ENCODE results near the gene SDF4.

Gene SDF4

DNA sequence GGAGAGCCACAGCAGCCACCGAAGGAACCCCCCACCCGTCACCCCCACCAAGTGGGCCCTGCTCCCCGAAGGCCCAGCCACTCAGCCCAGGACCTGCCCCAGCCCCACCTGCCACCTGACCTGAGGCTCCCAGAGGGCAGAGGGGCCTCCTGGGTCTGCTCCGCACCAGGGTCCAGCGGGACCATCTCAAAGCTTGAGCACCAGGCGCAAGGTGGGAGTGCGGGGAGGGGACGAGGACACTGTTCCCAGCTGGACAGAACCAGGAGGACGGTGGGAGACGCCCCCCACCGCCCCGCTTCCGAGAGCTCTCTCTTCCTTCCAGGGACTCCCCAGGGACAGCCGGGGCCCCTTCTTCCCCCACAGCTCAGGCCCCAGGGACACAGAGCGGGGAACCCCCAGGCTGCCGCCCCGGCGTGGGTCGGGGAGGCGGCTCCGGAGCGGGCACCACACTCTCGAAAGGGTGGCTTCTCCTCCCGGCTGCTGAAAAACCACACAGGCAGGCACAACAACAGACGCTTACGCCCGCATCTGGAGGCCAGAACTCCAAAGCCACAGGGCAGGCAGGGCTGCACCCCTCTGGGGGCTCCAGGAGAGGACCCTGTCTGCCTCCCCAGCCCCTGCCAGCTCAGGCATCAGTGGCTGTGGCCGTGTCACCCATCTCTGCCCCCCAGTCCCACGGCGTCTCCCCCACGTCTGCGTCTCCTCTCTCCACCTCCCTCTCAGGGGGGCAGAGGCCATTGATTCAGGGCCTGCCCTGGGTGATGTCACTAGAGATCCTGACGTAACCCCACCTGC lies 60.1 kb downstream of the SDF4 start:
- TF ChIP-seq, protein P1, sequence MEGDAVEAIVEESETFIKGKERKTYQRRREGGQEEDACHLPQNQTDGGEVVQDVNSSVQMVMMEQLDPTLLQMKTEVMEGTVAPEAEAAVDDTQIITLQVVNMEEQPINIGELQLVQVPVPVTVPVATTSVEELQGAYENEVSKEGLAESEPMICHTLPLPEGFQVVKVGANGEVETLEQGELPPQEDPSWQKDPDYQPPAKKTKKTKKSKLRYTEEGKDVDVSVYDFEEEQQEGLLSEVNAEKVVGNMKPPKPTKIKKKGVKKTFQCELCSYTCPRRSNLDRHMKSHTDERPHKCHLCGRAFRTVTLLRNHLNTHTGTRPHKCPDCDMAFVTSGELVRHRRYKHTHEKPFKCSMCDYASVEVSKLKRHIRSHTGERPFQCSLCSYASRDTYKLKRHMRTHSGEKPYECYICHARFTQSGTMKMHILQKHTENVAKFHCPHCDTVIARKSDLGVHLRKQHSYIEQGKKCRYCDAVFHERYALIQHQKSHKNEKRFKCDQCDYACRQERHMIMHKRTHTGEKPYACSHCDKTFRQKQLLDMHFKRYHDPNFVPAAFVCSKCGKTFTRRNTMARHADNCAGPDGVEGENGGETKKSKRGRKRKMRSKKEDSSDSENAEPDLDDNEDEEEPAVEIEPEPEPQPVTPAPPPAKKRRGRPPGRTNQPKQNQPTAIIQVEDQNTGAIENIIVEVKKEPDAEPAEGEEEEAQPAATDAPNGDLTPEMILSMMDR (conservative IDR thresholded peaks at IDR 0.05) = no peak
- no peak overlapping the region for H3K27ac ChIP-seq

DNA sequence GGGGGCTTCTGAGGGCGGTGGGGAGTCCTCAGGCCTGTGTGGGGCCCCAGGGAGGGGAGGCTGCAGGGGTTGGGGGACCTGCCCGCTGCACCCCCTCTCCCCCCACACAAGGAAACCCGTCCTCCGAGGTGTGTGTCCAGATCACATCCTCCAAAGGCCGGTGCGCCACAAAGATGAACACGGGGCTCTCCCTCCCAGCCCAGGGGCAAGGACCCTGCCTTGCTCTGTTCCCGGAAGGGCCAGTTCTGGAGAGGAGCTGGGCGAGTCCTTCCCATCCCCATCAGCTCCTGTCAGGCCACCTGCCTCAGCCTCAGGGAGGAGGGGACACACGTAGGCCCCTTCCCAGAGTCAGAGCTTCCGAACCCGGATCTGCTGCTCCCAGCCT lies 60.6 kb downstream of the SDF4 start:
- TF ChIP-seq, protein P1 (conservative IDR thresholded peaks at IDR 0.05) = no peak
- H3K27ac ChIP-seq = no peak overlapping the region

DNA sequence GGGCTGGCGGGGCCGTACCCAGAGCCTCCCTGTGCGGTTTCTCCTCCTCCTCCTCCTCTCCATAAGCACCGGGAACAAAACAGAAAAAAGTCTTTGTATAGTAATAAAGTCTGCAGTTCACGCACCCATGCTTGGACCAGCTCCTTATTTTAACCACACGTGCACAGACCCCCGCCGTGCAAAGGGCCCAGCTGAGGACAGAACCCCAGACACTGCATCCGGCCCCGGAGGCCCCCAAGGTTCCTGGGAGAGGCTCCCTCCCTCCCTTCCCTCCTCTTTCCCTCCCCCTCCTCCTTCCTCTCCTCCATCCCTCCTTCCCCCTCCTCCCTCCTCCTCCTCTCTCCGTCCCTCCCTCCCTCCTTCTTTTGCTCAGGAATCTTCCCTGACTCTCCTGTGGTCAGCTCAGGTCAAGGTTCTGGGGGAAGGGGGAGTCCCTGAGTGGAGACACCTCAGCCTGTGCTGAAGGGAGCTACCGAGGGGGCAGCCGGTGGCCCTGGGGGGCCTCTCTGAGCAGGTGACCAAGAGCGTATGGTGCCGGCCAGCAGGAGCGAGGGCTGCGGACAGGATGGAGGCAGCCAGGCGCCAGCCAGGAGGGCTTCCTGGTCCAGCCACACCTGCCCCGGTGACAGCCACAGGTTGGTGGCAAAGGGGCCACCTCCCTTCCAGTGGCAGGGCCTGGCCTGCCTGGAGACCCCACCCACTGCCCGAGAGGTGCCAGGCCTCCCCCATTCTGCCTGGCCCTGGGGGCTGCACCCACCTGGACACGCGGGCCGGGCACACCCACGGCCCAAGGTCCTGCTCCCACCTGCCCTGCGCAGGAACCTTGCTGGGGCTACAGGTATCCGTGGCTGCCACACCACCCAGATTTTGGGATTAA lies 61.3 kb downstream of the SDF4 start:
- H3K27ac ChIP-seq = no peak overlapping the region
- TF ChIP-seq, protein P1 (conservative IDR thresholded peaks at IDR 0.05) = no peak

DNA sequence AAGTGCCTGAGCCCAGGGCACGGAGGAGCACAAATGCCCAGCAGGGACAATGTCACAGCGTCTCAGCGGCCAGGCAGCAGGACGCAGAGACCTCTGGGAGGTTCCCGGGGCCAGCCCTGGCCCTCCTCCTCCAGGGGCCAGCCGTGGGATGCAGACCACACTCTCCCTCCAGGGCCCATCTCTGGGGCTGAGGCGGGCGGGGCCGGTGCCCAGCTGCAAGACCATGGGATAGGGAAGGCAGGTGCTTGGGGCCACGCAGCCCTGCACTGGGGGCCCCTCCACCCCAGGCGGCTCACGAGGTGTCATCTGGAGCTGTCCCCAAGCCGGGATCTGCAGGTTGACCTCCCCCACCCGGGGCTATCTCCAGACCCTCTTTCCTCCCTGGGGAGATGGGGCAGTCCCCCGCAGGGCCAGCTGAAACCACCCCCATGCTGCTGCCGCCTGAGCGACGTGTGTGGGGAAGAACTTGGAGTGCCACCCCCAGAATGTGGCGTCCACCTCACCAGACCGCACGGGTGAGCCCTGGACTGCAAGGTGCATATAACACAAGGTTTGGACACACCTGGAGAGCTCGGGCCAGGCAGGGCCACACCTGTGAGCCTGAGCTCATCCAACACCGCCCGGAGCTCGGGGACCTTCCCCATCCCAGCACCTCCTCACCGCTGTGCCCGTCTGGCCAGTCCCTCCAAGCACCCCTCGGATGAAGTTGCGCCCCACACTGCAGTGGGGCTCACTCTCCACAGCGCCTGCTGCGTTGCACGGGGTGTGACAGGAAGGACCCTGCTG lies 62.2 kb downstream of the SDF4 start:
- TF ChIP-seq, protein P1 (conservative IDR thresholded peaks at IDR 0.05) = no peak
- H3K27ac ChIP-seq = no peak overlapping the region

DNA sequence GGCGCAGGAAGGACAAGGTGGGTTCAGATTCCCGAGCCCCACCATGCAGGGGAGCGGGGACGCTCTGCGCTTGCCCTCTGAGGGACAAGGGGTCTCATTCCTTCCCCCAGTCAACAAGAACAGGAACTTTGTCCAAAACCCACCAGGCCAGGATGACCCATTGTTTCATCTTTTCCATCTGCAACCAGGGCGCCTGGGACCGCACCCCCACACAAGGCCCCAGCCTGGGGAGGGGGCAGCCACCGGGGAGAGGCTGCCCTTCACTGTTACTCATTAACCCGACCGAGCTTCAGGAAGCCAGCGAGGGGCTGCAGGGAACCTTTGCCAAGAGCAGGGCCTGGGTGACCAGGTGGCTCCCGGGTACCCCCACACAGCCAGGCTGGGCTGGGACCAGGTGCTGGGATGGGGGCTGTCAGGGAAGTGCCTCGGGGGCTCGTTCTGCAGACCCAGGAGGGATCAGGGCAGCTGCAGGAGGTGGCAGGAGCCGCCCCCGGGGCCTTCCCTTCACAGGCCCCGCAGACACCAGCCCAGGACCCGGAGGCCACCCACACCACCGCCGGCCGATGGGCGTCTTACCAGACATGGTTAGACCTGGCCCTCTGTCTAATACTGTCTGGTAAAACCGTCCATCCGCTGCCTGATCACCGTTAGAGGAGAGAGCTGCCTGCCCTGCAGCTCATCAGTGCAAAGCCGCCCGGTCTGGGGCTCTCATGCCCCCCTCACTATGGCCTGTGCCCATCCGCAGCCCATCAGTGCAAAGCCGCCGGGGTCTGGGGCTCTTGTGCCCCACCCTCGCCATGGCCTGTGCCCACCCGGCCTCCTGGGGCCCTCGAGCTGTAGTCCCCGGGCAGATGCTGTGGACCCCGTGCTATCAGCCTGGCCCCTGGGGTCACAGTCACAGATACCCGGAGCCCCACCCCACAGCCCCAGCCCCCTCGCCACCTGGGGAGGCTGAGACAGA lies 63.1 kb downstream of the SDF4 start:
- TF ChIP-seq, protein P1 (conservative IDR thresholded peaks at IDR 0.05) = no peak
- H3K27ac ChIP-seq = no peak overlapping the region

DNA sequence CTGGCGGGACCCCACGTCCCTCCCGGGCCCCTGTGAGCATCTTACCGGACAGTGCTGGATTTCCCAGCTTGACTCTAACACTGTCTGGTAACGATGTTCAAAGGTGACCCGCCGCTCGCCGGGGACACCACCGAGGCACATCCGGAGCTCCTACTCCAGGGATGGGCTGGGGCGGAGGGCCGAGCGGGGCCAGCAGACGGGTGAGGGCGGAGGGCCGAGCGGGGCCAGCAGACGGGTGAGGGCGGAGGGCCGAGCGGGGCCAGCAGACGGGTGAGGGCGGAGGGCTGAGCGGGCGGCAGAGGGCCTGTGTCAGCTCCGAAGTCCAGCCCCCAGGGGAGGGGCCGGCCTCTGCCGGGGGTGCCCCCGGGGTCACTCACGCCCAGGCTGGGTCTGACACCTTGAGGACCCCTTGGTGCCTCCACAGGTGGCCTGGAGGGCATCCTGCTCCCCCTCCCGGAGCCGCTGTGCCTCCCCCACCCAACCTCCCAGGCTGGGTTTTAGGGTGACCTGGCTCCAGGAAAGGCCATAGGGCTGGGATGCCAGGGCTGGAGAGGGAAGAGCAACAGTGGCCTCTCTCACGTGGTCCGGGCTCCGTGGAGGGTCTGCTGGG lies 63.9 kb downstream of the SDF4 start:
- no peak overlapping the region for H3K27ac ChIP-seq
- TF ChIP-seq, protein P1 (conservative IDR thresholded peaks at IDR 0.05) = no peak

Measured in VCaP (cell line).